HG03103 (cell line): ENCODE measurements around the gene RAPGEF3.
A peak's percentile ranks its signal among the peaks of the same experiment; 100 is the strongest.

Source experiments
- ATAC-seq: cut with Tn5 transposase; IDR thresholded peaks from one replicate; pipeline ENCODE4 v1.9.1; 2021; ENCODE audit warnings: low read depth; ENCODE audit not compliant: unreplicated experiment

RAPGEF3 gene

GRCh38 chr12:47777151-47777550 lies 18.5 kb upstream of the RAPGEF3 start:
- ATAC-seq: no peak

DNA sequence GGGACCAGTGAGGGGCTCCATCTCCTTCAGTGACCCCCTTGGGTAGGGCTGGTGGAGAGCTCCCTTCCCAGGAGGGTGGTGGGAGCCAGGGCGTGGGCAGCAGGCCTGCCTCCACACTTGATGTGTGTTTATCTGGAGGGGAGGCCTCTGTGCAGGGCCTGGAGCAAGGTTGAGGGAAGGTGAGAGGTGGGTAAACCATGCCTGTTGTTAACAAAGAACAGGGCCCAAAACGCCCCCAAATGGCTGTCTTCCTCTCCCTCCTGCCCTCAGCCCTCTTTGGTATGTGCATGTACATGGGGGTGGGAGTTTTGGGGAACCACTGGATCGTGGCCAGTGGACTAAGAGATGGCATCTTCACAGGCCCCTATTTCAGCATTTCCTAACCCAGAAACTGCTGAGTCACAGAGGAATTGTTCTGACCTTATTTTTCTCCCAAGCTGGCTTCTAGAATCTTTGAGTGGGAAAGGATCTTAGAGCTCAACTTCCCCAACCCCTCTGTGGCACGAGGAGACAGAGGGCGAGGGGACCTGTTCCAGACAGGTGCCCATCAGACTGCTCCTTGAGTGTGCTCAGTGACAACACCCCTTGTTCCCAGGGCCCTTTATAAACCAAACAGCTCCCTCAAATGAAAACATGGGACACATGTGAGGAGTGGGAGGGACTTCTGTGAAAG lies 17.9 kb upstream of the RAPGEF3 start:
- ATAC-seq: no peak

DNA sequence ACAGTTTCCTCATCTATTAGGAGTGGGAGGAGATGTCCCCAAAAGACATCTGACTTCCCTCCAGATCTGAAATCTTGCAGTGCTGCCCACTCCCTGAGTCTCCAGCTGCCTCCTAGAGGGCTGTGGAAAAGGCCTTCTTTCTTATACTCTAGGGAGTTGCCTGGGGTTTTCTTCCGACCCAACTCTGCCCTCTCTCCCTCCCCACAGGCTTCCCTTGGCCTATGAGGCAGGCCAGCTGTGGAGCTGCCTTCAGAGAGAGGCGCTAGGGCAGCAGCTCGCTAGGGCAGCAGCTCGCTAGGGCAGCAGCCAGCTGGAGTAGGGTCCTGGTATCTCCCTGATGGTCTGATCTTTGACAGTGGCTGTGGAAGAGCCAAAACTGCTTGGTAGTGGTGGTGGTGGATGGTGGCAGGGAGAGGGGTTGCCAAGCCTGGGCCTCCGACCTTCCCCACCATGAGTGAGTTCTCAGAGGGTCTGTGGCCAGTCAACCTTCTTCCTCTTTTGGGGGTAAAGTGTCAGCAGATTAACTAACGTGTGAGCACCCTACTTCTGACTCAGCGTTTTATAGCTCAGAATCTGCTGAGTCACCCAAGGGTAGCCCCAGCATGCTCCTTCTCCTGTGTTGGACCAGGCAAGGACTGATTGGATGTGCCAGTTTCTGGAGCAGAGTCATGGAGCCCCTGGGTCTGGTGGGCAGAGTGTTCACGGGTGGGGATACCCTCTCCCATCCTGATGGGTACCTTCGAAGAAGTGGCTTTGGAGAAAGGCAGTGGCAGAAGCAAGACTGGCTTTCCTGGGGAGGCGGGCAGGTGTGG lies 16.6 kb upstream of the RAPGEF3 start:
- ATAC-seq: no peak

GRCh38 chr12:47774663-47775062 lies 16.0 kb upstream of the RAPGEF3 start:
- ATAC-seq: no peak

DNA sequence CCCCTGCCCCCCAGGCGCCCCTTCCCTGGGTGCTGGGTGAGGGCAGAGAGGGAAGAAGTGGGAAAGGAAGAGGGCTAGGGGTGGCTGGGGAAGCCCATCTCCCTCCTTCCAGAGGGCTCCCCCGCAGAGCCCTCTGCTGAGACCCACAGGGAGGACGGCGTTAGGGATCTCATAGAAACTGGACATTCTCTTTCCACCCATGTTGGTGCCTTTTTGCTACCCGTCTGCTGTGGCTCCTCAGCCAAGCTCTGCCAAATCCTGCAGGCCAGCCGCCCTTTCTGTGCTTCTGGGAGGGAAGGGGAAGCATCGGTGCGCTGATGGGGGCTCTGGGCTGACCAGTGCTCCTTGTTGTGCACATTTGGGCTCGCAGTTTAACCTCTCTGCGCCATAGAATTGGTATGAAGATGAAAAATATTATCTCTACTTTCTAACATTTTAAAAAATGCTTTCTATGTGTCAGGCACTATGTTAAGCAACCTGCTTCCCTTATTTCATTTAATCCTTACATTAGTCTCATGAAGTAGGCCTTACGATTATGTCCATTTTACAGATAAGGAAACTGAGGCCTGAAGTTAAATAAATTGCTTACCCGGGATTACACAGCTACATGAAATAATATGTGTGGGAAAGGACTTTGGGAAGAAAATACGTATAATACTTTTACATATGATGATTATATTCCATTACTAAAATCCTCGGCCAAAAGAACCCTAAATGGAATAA lies 15.3 kb upstream of the RAPGEF3 start:
- no peak for ATAC-seq

DNA sequence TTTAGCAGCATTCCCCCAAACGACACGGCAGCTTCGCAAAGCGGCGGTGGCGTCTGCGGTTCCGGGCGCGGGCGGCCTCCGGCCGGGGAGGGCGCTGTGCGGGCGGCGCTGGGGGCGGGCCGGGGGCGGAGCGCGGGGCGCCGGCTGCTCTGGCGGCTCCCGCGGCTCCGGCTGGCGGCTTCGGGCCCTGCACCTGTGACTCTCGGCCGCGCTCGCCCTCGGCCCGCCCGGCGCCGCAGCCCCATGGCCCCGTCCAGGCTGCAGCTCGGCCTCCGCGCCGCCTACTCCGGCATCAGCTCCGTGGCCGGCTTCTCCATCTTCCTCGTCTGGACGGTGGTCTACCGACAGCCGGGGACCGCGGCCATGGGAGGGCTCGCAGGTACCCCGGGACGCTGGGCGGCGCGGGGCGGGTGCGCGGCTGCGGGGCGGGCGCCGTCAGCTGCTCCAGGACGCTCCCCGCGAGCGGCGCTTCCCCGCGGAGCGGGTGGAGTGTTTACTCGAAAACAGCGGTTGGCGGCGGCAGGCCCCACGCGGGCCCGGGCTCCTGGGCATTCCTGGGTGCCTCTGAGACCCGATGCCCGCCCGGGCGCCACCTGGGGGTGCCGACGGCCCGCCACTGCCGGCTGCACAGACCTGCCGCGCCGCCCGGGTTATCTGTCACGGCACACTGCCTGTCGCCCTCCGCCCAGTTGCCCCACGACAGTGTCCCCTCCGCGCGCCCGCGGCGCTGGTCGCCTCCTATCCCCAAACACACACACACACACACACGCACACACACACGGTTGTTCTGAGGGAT lies 14.6 kb upstream of the RAPGEF3 start, which contains the start of gene SLC48A1:
SLC48A1 (plus strand) TSS at position 177 of the 796 bp plus-strand sequence; CDS start at position 244, 67 bp downstream.
- peak; percentile 59 for ATAC-seq

GRCh38 chr12:47772738-47773061 lies 14.0 kb upstream of the RAPGEF3 start:
- no peak for ATAC-seq

DNA sequence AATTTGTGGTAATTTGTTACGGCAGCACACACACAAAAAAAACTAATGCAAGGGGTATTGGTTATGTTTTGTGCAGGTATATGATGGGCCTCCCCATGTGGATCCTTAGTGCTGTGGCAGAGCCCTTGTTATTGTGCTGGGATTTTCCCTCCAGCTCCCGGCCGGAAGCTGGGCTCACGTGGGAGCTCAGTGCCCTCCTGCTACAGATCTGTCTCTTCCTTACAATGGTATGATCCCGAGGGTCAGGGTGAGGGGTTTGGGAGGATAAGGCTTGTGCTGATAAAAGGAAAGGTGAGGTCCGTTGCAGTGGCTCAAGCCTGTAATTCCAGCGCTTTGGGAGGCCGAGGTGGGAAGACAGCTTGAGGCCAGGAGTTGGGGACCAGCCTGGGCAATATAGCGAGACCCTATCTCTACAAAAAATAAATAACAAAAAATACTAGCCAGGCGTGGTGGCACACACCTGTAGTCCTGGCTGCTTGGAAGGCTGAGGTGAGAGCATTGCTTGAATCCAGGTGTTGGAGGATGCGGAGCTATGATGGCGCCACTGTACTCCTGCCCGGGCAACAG lies 13.5 kb upstream of the RAPGEF3 start:
- ATAC-seq: no peak

DNA sequence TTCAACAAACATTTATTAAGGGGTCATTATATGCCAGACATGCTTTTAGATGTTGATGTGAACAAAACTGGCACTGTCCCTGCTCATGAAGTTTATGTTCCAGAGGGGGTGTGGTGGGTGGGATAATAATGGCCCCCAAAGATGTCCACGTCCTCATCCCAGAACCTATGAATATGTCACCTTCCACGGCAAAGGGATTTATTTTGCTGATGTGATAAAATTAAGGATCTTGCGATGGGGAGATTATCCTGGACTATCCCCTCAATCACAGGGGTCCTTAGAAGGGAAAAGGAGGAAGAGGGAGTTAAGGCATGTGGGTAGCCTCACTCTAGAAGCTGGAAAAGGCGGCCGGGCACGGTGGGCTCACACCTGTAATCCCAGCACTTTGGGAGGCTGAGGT lies 12.6 kb upstream of the RAPGEF3 start:
- ATAC-seq: no peak

- ATAC-seq: no peak
Measured at GRCh38 chr12:47770086-47770726, 11.5 kb upstream of the RAPGEF3 start.

DNA sequence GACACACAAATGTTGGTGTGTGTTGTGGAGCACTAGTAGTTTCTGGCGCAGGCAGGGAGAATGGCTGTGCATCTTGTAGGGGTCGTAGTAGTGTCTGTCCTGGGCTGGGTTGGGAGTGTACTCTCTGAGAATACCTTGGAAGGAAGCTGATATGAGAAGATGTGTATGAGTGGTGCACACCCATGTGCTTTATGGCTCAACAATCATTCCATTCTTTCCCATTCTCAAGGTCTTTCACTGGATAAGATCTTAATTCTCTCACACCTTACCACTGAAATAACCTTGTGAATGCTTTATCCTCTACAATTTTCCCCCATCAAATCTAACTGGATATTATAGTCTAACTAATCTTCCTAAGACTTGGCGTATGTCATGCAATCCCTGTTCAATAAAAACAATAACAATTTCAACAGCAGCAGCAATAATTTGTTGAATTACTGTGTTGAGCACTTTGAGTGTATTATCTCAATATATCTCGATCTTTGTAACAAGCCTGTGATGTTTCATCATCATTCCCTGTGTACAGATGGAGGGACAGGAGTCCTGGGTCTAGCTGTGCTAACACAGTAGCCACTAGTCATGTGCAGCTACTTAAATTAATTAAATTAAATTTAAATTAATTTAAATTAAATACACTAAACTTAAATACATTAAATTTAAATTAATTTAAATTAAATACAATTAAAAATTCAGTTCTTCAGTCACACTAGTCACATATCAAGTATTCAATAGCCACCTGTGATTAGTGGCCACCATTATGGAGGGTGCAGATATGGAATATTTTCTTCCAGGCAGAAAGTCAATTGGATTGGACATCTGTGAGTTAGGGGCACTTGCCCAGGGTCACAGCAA lies 10.8 kb upstream of the RAPGEF3 start:
- no peak for ATAC-seq

GRCh38 chr12:47768323-47768811 lies 9.7 kb upstream of the RAPGEF3 start:
- no peak for ATAC-seq

DNA sequence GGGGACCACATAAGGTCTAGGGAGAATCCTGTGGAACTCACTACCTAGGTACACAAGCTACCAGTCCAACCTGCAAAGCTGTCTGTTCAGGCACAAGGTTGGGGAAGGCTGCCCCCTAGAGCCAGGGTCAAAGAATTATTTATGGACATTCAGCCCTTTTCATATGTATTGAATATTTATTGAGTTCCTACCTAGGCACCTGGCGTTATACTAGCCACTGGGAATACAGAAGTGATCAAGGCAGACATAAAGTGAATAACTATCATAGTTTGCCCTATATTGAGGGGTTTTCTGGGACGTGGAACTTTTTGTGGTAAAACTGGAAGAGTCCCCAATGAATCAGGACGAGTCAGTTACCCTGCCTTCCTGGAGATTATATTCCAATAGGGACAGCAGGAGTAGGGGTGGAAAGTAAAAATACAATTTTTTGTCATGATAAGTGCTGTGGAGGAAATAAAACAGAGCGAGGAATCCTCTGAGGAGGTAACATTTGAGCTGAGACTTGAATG lies 8.6 kb upstream of the RAPGEF3 start:
- ATAC-seq: no peak

DNA sequence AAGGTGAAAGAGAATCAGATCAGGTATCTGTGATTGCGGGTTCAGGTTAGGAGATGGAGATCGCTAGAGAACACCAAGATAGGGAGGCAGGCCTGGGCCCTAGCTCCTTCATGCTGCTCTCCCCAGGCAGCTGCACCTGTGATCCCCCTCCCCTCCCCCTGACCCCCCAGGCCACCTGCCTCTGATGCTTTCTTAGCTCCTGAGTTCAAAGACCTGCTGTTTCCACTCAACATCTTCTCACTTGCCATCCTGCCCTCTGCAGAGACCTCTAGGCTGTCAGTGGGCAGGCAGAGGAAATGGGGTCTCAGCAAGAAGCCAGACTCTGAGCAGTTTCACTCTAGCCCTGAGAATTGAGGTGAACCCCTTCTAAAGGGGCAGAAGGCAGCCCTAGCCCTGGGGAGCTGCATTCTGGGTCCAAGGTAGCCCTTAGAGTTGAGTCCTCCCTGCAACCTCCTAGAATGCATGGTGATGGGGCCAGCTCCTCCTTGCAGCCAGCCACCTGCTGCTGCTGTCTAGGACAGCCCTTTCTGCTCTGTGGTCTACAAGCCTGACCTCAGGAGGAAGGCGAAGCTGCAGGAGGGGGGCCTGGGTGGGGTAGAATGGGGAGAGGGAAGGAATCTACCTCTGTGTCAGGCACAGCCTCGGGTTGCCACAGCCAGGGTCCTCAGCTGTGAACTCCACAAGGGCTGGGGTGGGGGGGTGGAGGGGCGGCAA lies 8.0 kb upstream of the RAPGEF3 start:
- no peak for ATAC-seq

GRCh38 chr12:47763481-47764346 lies 5.0 kb upstream of the RAPGEF3 start:
- ATAC-seq: no peak

DNA sequence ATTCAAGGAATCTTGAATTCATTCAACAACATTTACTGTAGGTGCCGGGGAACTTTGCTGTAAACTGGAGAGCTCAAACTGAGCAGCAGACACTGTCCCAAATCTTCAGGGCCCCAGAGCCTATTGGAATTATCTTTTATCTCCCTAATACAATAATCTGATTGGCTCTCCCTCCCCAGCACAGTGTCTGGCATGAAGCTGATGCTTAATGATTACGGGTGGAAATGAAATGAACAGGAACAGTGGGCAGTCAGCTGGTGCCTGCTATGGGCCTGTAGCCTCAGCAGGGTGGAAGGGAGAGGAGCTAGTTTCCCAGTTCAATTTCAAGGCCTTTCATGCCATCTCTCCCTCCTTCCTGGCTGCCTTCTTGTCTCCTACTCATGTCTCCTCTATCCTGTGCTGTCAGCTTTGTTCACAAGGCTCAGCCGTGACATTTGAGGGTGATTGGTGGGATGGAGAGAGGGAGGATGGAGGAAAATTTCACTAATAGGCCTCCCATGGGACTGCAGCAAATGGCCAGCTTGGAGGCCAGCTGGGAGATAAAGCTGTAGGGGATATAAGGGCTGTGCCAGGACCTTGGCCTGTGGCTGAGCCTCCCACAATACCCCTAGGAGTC lies 4.3 kb upstream of the RAPGEF3 start:
- no peak for ATAC-seq

DNA sequence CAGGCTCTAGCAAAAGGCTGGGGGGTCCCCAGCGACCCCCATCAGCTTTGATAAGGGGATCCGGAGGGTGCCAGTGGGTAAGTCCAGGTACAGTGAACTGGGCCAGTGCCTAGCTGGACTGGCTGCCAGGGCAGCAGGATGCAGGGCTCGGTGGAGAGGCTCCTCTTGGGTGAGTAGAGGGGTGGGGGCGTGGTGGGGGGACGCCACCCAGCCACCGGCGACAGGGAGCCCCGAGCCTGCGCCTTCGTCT lies 171 bp downstream of the RAPGEF3 start:
- no peak for ATAC-seq
